MM.1S (cell line): ENCODE measurements around the gene MATN3.

ENCODE experiments used
- CTCF ChIP-seq: fragments of 300-600 bp; sonication (generic); IDR thresholded peaks from 2 replicates; pipeline ENCODE4 v1.5.1; 2016; ENCODE audit warnings: antibody characterized with exemption, low read length, mixed read lengths
- EZH2 ChIP-seq: fragments of 300-600 bp; sonication (generic); optimal IDR thresholded peaks from 2 replicates; pipeline ENCODE3; 2017; ENCODE audit warnings: low read depth, mild to moderate bottlenecking, antibody characterized with exemption, low read length, mixed read lengths
- EZH2phosphoT487 ChIP-seq: fragments of 300-600 bp; sonication (generic); IDR thresholded peaks from 2 replicates; pipeline ENCODE4 v1.6.1; 2018; ENCODE audit warnings: antibody characterized with exemption, low read length

- TF ChIP-seq EZH2phosphoT487, result no peak
- TF ChIP-seq CTCF, result peak; percentile 30; the same call in 1 of the 2 replicates
- no peak for TF ChIP-seq EZH2
These were observed 38.4 kb upstream of the MATN3 start for GRCh38 chr2:20050646-20051531.
